ENCODE data around the gene NOSIP. TPM values are rescaled to one million over a fixed set of nuclear protein-coding genes. Genes with fewer than 3 reads are reported as not detected.

NOSIP gene
- total RNA-seq, 2 experiments from 2014 or later, result 35.1 to 74.7 TPM

GRCh38 chr19:49596954-49597702, 16.8 kb upstream of the NOSIP start:
- no peaks in the 10 kb centered on the region for H3K9me3 ChIP-seq (ENCODE audit: low read length)
- no peak overlapping the region for H2AFZ ChIP-seq (ENCODE audit: low read length)
- no peaks in the 10 kb centered on the region for H3K9me2 ChIP-seq (ENCODE audit: insufficient read depth, low read length)
- H3K79me2 ChIP-seq (ENCODE audit: insufficient read depth, low read depth, low read length), result peaks cover 19% of the 10 kb centered on the region
- POLR2A ChIA-PET, result no interaction called here
- peaks cover 8% of the 10 kb centered on the region for H3K4me1 ChIP-seq (ENCODE audit: insufficient read depth, low read length, poor library complexity, severe bottlenecking)
- H4K20me1 ChIP-seq (ENCODE audit: insufficient read depth, low read length), result peaks cover 8% of the 10 kb centered on the region; the same call in 1 of the 2 replicates
- no peak overlapping the region for H3K4me2 ChIP-seq (ENCODE audit: low read length)
- H3K27ac ChIP-seq (ENCODE audit: low read depth, low read length, poor library complexity, severe bottlenecking), result no peak overlapping the region
- no peak for TF ChIP-seq EZH2phosphoT487 (IDR thresholded peaks at IDR 0.05; ENCODE audit: borderline replicate concordance, low read depth, low read length)
- TF ChIP-seq, protein P1, sequence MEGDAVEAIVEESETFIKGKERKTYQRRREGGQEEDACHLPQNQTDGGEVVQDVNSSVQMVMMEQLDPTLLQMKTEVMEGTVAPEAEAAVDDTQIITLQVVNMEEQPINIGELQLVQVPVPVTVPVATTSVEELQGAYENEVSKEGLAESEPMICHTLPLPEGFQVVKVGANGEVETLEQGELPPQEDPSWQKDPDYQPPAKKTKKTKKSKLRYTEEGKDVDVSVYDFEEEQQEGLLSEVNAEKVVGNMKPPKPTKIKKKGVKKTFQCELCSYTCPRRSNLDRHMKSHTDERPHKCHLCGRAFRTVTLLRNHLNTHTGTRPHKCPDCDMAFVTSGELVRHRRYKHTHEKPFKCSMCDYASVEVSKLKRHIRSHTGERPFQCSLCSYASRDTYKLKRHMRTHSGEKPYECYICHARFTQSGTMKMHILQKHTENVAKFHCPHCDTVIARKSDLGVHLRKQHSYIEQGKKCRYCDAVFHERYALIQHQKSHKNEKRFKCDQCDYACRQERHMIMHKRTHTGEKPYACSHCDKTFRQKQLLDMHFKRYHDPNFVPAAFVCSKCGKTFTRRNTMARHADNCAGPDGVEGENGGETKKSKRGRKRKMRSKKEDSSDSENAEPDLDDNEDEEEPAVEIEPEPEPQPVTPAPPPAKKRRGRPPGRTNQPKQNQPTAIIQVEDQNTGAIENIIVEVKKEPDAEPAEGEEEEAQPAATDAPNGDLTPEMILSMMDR (conservative IDR thresholded peaks at IDR 0.05; ENCODE audit: low read length), result no peak
- intact Hi-C loops (cut with micrococcal nuclease; ENCODE audit: unreplicated experiment), result no loop called here
- H3K36me3 ChIP-seq (ENCODE audit: insufficient read depth, low read length), result peaks cover 82% of the 10 kb centered on the region
- DNase-seq (ENCODE audit: low spot score), result no peak
- no peak overlapping the region for H3K4me3 ChIP-seq (ENCODE audit: low read depth, low read length, poor library complexity, severe bottlenecking)
- BruUV-seq (replicated peaks), result TSS peak; percentile 24
- CTCF ChIA-PET (ENCODE audit: unreplicated experiment), result no interaction called here

DNA sequence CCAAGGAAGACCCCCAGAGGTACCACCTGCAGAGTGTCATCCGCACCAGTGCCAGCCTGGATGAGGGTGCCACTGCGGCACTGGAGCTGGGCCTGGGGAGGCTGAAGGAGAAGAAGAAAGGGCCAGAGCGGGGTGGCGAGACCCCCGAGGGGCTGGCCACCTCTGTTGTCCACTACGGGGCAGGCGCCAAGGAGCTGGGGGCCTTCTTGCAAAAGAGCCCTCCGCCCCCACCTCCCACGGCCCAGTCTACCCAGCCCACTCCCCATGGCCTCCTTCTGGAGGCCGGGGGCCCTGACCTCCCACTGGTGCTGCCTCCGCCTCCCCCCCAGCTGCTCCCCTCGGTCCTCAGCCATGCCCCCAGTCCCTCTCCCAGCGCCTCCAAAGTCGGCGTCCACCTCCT, 16.1 kb upstream of the NOSIP start:
- no peak overlapping the region for H3K4me3 ChIP-seq (ENCODE audit: low read depth, low read length, poor library complexity, severe bottlenecking)
- H2AFZ ChIP-seq (ENCODE audit: low read length), result no peak overlapping the region
- intact Hi-C loops (cut with micrococcal nuclease; ENCODE audit: unreplicated experiment), result no loop called here
- no peak overlapping the region for H3K27ac ChIP-seq (ENCODE audit: low read depth, low read length, poor library complexity, severe bottlenecking)
- no peak for DNase-seq (ENCODE audit: low spot score)
- no peaks in the 10 kb centered on the region for H3K9me3 ChIP-seq (ENCODE audit: low read length)
- TF ChIP-seq EZH2phosphoT487 (IDR thresholded peaks at IDR 0.05; ENCODE audit: borderline replicate concordance, low read depth, low read length), result no peak
- TF ChIP-seq, protein P1 (conservative IDR thresholded peaks at IDR 0.05; ENCODE audit: low read length), result no peak
- H4K20me1 ChIP-seq (ENCODE audit: insufficient read depth, low read length), result peaks cover 8% of the 10 kb centered on the region; the same call in 1 of the 2 replicates
- BruUV-seq (replicated peaks), result no TSS peak
- peaks cover 76% of the 10 kb centered on the region for H3K36me3 ChIP-seq (ENCODE audit: insufficient read depth, low read length)
- H3K79me2 ChIP-seq (ENCODE audit: insufficient read depth, low read depth, low read length), result peaks cover 25% of the 10 kb centered on the region
- POLR2A ChIA-PET, result interaction anchor here (0.7 kb wide), 1 partner anchor 44 kb away, joined by 3 read pairs; no protein-coding TSS in a partner anchor
- CTCF ChIA-PET (ENCODE audit: unreplicated experiment), result no interaction called here
- H3K9me2 ChIP-seq (ENCODE audit: insufficient read depth, low read length), result no peaks in the 10 kb centered on the region
- H3K4me1 ChIP-seq (ENCODE audit: insufficient read depth, low read length, poor library complexity, severe bottlenecking), result peaks cover 8% of the 10 kb centered on the region
- H3K4me2 ChIP-seq (ENCODE audit: low read length), result no peak overlapping the region

GRCh38 chr19:49595819-49596404, 15.6 kb upstream of the NOSIP start:
- Histone ChIP-seq H3K36me3 (ENCODE audit: insufficient read depth, low read length) (peaks cover 71% of the 10 kb centered on the region), H3K4me2 (ENCODE audit: low read length) (no peak overlapping the region), H3K79me2 (ENCODE audit: insufficient read depth, low read depth, low read length) (peaks cover 25% of the 10 kb centered on the region), H3K9me2 (ENCODE audit: insufficient read depth, low read length) (no peaks in the 10 kb centered on the region), H3K9me3 (ENCODE audit: low read length) (no peaks in the 10 kb centered on the region), H2AFZ (ENCODE audit: low read length) (no peak overlapping the region), H4K20me1 (ENCODE audit: insufficient read depth, low read length) (peaks cover 8% of the 10 kb centered on the region; the same call in 1 of the 2 replicates), H3K4me1 (ENCODE audit: insufficient read depth, low read length, poor library complexity, severe bottlenecking) (peaks cover 8% of the 10 kb centered on the region), H3K4me3 (ENCODE audit: low read depth, low read length, poor library complexity, severe bottlenecking) (no peak overlapping the region), H3K27ac (ENCODE audit: low read depth, low read length, poor library complexity, severe bottlenecking) (no peak overlapping the region)
- CTCF ChIA-PET (ENCODE audit: unreplicated experiment), result no interaction called here
- intact Hi-C loops (cut with micrococcal nuclease; ENCODE audit: unreplicated experiment), result no loop called here
- no TSS peak for BruUV-seq (replicated peaks)
- no peak for DNase-seq (ENCODE audit: low spot score)
- TF ChIP-seq EZH2phosphoT487 (IDR thresholded peaks at IDR 0.05; ENCODE audit: borderline replicate concordance, low read depth, low read length), result no peak
- TF ChIP-seq, protein P1 (conservative IDR thresholded peaks at IDR 0.05; ENCODE audit: low read length), result no peak
- POLR2A ChIA-PET, result interaction anchor here (0.7 kb wide), 1 partner anchor 45 kb away, joined by 3 read pairs; no protein-coding TSS in a partner anchor
